ENCODE results near the gene NPM3.

- no peak for TF ChIP-seq POLR2AphosphoS5 (IDR thresholded peaks at IDR 0.05; ENCODE audit: borderline replicate concordance, low read depth, low read length)
- TF ChIP-seq EZH2 (IDR thresholded peaks at IDR 0.05), result no peak
- TF ChIP-seq FOXP2 (optimal IDR thresholded peaks at IDR 0.05; ENCODE audit: control extremely low read depth, extremely low read length, insufficient read depth), result no peak
Observed at GRCh38 chr10:101763141-101763846, 20.0 kb downstream of the NPM3 start.
